RWPE2 (cell line): ENCODE measurements around the gene TBC1D23.
"Not testable (repeated sequence)": the region's sequence is repeated elsewhere in the genome, so short reads cannot be mapped to it uniquely, and the experiment has no call there.

Experiments used
- ATAC-seq: fragments of 200-7000 bp; cut with Tn5 transposase; 3 replicates; pipeline ENCODE4 v1.9.1; 2021; ENCODE audit warnings: low read depth
- DNase-seq: peaks from one replicate; pipeline ENCODE4 v3.0.0-alpha.2; 2020; ENCODE audit warnings: low spot score
- H3K27ac ChIP-seq: fragments of 450-650 bp; 2 replicates; pipeline ENCODE4 v1.5.1; 2017; ENCODE audit warnings: mild to moderate bottlenecking; ENCODE audit not compliant: poor library complexity, severe bottlenecking
- H3K27me3 ChIP-seq: fragments of 250-450 bp; sonication (Bioruptor Pico); 2 replicates; pipeline ENCODE4 v1.5.1; 2021; ENCODE audit warnings: mild to moderate bottlenecking, moderate library complexity; ENCODE audit not compliant: insufficient read depth, poor library complexity, severe bottlenecking
- H3K36me3 ChIP-seq: fragments of 250-450 bp; sonication (Bioruptor Pico); 2 replicates; pipeline ENCODE4 v1.5.1; 2020; ENCODE audit warnings: low read depth, mild to moderate bottlenecking, moderate library complexity
- H3K4me1 ChIP-seq: fragments of 250-450 bp; sonication (Bioruptor Pico); 2 replicates; pipeline ENCODE4 v1.5.1; 2021; ENCODE audit warnings: mild to moderate bottlenecking, moderate library complexity; ENCODE audit not compliant: insufficient read depth, poor library complexity, severe bottlenecking
- H3K4me3 ChIP-seq: fragments of 250-450 bp; sonication (Bioruptor Pico); 2 replicates; pipeline ENCODE4 v1.5.1; 2021; ENCODE audit warnings: mild to moderate bottlenecking, moderate library complexity; ENCODE audit not compliant: severe bottlenecking
- H3K9me3 ChIP-seq: fragments of 250-450 bp; sonication (Bioruptor Pico); 2 replicates; pipeline ENCODE4 v1.5.1; 2021; ENCODE audit warnings: mild to moderate bottlenecking, moderate library complexity; ENCODE audit not compliant: severe bottlenecking
- CTCF ChIP-seq: fragments of 450-650 bp; IDR thresholded peaks from one replicate; pipeline ENCODE4 v1.5.1; 2017; ENCODE audit warnings: mild to moderate bottlenecking, moderate library complexity; ENCODE audit not compliant: poor library complexity, severe bottlenecking

The TBC1D23 gene

GRCh38 chr3:100317912-100318311, 57.1 kb downstream of the TBC1D23 start:
- Histone ChIP-seq H3K27ac (no peak overlapping the region), H3K9me3 (no peaks in the 10 kb centered on the region), H3K4me3 (no peak overlapping the region), H3K27me3 (no peaks in the 10 kb centered on the region), H3K36me3 (peaks cover 84% of the 10 kb centered on the region), H3K4me1 (no peaks in the 10 kb centered on the region)
- ATAC-seq (no peak), DNase-seq (no peak)
- no peak for TF ChIP-seq CTCF

- Histone ChIP-seq H3K4me3 (no peak overlapping the region), H3K36me3 (peaks cover 89% of the 10 kb centered on the region), H3K27me3 (no peaks in the 10 kb centered on the region), H3K9me3 (no peaks in the 10 kb centered on the region), H3K27ac (no peak overlapping the region), H3K4me1 (no peaks in the 10 kb centered on the region)
- ATAC-seq (no peak), DNase-seq (no peak)
- TF ChIP-seq CTCF, result no peak
Measured at GRCh38 chr3:100319951-100320350, 59.2 kb downstream of the TBC1D23 start.

- H3K27me3 ChIP-seq, result no peaks in the 10 kb centered on the region
- H3K9me3 ChIP-seq, result no peaks in the 10 kb centered on the region
- H3K36me3 ChIP-seq, result peaks cover 67% of the 10 kb centered on the region
- no peak for ATAC-seq
- no peak for DNase-seq
- TF ChIP-seq CTCF, result no peak
- H3K4me3 ChIP-seq, result no peak overlapping the region
- H3K27ac ChIP-seq, result no peak overlapping the region
- H3K4me1 ChIP-seq, result no peaks in the 10 kb centered on the region
Measured at GRCh38 chr3:100324044-100324443, 63.3 kb downstream of the TBC1D23 start.

GRCh38 chr3:100325827-100326226, 65.0 kb downstream of the TBC1D23 start:
- no peak overlapping the region for H3K4me3 ChIP-seq
- no peaks in the 10 kb centered on the region for H3K27me3 ChIP-seq
- TF ChIP-seq CTCF, result no peak
- no peaks in the 10 kb centered on the region for H3K4me1 ChIP-seq
- ATAC-seq (no peak), DNase-seq (no peak)
- H3K9me3 ChIP-seq, result no peaks in the 10 kb centered on the region
- peaks cover 49% of the 10 kb centered on the region for H3K36me3 ChIP-seq
- H3K27ac ChIP-seq, result no peak overlapping the region

GRCh38 chr3:100327377-100327776, 66.6 kb downstream of the TBC1D23 start:
- H3K4me1 ChIP-seq, H3K9me3 ChIP-seq, H3K27me3 ChIP-seq, DNase-seq, ATAC-seq, H3K27ac ChIP-seq, H3K4me3 ChIP-seq: not testable (repeated sequence)
- peaks cover 36% of the 10 kb centered on the region for H3K36me3 ChIP-seq
